Trophoblast cell (in vitro differentiated cells and primary cell): Measurements from ENCODE around the gene ORC2.

Experiments used
- DNase-seq, 2 donors: peaks; one replicate each; pipeline ENCODE4 v3.0.0-alpha.2; 2016
- H2AFZ ChIP-seq: 2 replicates; pipeline ENCODE4 v1.6.1; 2013; ENCODE audit warnings: low read length, moderate library complexity, mild to moderate bottlenecking; ENCODE audit not compliant: insufficient read depth, poor library complexity
- H2AK5ac ChIP-seq: 2 replicates; pipeline ENCODE4 v1.6.1; 2013; ENCODE audit warnings: mild to moderate bottlenecking, low read length
- H2BK120ac ChIP-seq: 2 replicates; pipeline ENCODE4 v1.6.1; 2013; ENCODE audit warnings: low read length, mild to moderate bottlenecking, moderate library complexity; ENCODE audit not compliant: insufficient read depth, poor library complexity
- H2BK12ac ChIP-seq: 2 replicates; pipeline ENCODE4 v1.6.1; 2013; ENCODE audit warnings: mild to moderate bottlenecking, low read length, moderate library complexity
- H2BK5ac ChIP-seq: 2 replicates; pipeline ENCODE4 v1.6.1; 2013; ENCODE audit warnings: low read length, low read depth, moderate library complexity, mild to moderate bottlenecking; ENCODE audit not compliant: poor library complexity
- H3K14ac ChIP-seq: 2 replicates; pipeline ENCODE4 v1.6.1; 2013; ENCODE audit warnings: mild to moderate bottlenecking, low read length
- H3K18ac ChIP-seq: 2 replicates; pipeline ENCODE4 v1.6.1; 2013; ENCODE audit warnings: mild to moderate bottlenecking, low read length
- H3K23ac ChIP-seq: 2 replicates; pipeline ENCODE4 v1.6.1; 2013; ENCODE audit warnings: low read length
- H3K27ac ChIP-seq: 2 replicates; pipeline ENCODE4 v1.5.1; 2013; ENCODE audit warnings: low read depth, mild to moderate bottlenecking, inconsistent platforms, low read length, moderate library complexity
- H3K27me3 ChIP-seq: 2 replicates; pipeline ENCODE4 v1.6.1; 2013; ENCODE audit warnings: inconsistent platforms, mild to moderate bottlenecking, low read length, moderate library complexity; ENCODE audit not compliant: insufficient read depth
- H3K36me3 ChIP-seq, 2 experiments: 1 replicate in 1 of 2; 2 replicates in 1 of 2; pipeline ENCODE4 v1.6.1; 2013; ENCODE audit warnings: low read length in 2 of 2, mild to moderate bottlenecking in 2 of 2, moderate library complexity in 1 of 2; ENCODE audit not compliant: insufficient read depth in 2 of 2, control insufficient read depth in 1 of 2
- H3K4ac ChIP-seq: 2 replicates; pipeline ENCODE4 v1.6.1; 2013; ENCODE audit warnings: low read depth, mild to moderate bottlenecking, low read length, moderate library complexity
- H3K4me1 ChIP-seq, 2 experiments: 1 replicate in 1 of 2; 2 replicates in 1 of 2; pipeline ENCODE4 v1.6.1; 2013; ENCODE audit warnings: low read length in 2 of 2, mild to moderate bottlenecking in 2 of 2, moderate library complexity in 1 of 2; ENCODE audit not compliant: insufficient read depth in 2 of 2, control insufficient read depth in 1 of 2
- H3K4me2 ChIP-seq: 2 replicates; pipeline ENCODE4 v1.6.1; 2013; ENCODE audit warnings: inconsistent platforms, mild to moderate bottlenecking, low read length, moderate library complexity
- H3K4me3 ChIP-seq: 2 replicates; pipeline ENCODE4 v1.5.1; 2013; ENCODE audit warnings: mild to moderate bottlenecking, low read depth, low read length, inconsistent platforms
- H3K79me1 ChIP-seq: one replicate; pipeline ENCODE4 v1.6.1; 2013; ENCODE audit warnings: low read length
- H3K79me2 ChIP-seq: 2 replicates; pipeline ENCODE4 v1.6.1; 2013; ENCODE audit warnings: low read length, mild to moderate bottlenecking; ENCODE audit not compliant: control insufficient read depth, insufficient read depth, poor library complexity
- H3K9ac ChIP-seq: 2 replicates; pipeline ENCODE4 v1.6.1; 2013; ENCODE audit warnings: mild to moderate bottlenecking, low read length
- H3K9me3 ChIP-seq: 2 replicates; pipeline ENCODE4 v1.6.1; 2013; ENCODE audit warnings: low read depth, mild to moderate bottlenecking, control low read depth, inconsistent platforms, low read length; ENCODE audit not compliant: insufficient read depth
- H4K12ac ChIP-seq: 2 replicates; pipeline ENCODE4 v1.6.1; 2013; ENCODE audit warnings: low read depth, mild to moderate bottlenecking, low read length, moderate library complexity
- H4K8ac ChIP-seq: 2 replicates; pipeline ENCODE4 v1.6.1; 2013; ENCODE audit warnings: low read depth, mild to moderate bottlenecking, low read length, moderate library complexity
- H4K91ac ChIP-seq: one replicate; pipeline ENCODE4 v1.6.1; 2013; ENCODE audit warnings: low read depth, mild to moderate bottlenecking, low read length, moderate library complexity
- WGBS: extraction: QIAGEN DNeasy Blood & Tissue Kit; methylation state at CpG from one replicate; pipeline ENCODE4 v1.1.7; 2013; ENCODE audit warnings: missing lambda C conversion rate; ENCODE audit not compliant: insufficient read length, insufficient coverage; ENCODE audit errors: extremely low coverage; 5-methylcytosine and 5-hydroxymethylcytosine counted together

The ORC2 gene

DNA sequence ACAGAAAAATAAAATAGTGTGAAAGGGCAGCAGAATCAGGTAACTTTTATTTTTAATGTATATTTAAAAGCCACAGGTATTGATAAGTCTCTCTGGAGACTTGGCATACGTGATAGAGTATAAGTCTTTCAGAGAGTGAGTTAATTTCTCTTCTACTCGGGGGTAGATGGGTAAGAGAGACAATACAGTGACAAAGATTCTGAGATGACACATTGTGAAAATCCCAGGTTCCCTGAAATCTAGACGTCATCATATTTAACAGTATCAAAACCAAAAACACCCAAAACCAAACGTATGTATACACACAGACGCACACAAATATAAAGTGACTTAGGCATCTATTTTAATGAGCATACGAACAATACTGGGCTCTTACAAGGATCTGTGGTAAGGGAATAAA is 41.0 kb downstream of the ORC2 start:
- Histone ChIP-seq H3K4me3 (no peak overlapping the region), H2AFZ (no peak overlapping the region), H2AK5ac (no peak overlapping the region), H3K79me1 (no peaks in the 10 kb centered on the region), H3K4me2 (no peak overlapping the region), H4K91ac (no peak overlapping the region), H3K9ac (no peak overlapping the region), H4K12ac (no peak overlapping the region), H3K9me3 (no peaks in the 10 kb centered on the region), H4K8ac (no peak overlapping the region), H2BK5ac (no peak overlapping the region), H3K14ac (no peak overlapping the region), H3K27ac (no peak overlapping the region), H3K4ac (no peak overlapping the region), H3K36me3 (peaks cover 18 to 26% of the 10 kb centered on the region in 2 experiments), H3K4me1 (no peaks in the 10 kb centered on the region), H3K79me2 (no peaks in the 10 kb centered on the region), H3K23ac (no peak overlapping the region), H3K27me3 (no peaks in the 10 kb centered on the region), H2BK120ac (no peak overlapping the region), H2BK12ac (no peak overlapping the region), H3K18ac (no peak overlapping the region)
- no CpG with 5 or more reads among the region's 6 CpGs for whole genome bisulfite sequencing
- DNase-seq: no peak

DNA sequence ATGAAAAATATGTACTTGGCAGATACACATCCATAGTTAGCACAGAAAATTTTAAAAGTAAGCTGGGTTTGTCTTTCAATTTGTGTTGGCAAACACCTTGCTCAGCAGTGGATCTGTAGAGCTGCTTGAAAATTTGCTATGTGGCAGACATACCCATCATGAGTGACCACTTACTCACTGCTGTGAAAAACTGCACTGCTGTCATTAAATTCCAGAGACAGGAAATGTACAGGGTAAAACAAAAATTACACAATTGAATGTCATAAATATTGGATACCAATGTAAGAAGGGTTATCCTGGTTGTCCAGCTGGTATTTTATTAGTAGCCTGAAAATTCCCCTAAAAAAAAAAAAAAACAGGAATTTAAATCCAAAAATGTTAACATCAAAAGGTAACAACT is 49.8 kb downstream of the ORC2 start:
- Histone ChIP-seq H3K27ac (no peak overlapping the region), H4K12ac (no peak overlapping the region), H3K4me3 (no peak overlapping the region), H3K79me1 (no peaks in the 10 kb centered on the region), H3K18ac (no peak overlapping the region), H3K14ac (no peak overlapping the region), H2BK5ac (no peak overlapping the region), H3K27me3 (no peaks in the 10 kb centered on the region), H3K4me2 (no peak overlapping the region), H3K36me3 (peaks cover 20 to 31% of the 10 kb centered on the region in 2 experiments), H3K4me1 (no peaks in the 10 kb centered on the region), H3K23ac (no peak overlapping the region), H3K79me2 (no peaks in the 10 kb centered on the region), H3K9me3 (no peaks in the 10 kb centered on the region), H2AK5ac (no peak overlapping the region), H2BK12ac (no peak overlapping the region), H4K91ac (no peak overlapping the region), H3K9ac (no peak overlapping the region), H2AFZ (no peak overlapping the region), H3K4ac (no peak overlapping the region), H2BK120ac (no peak overlapping the region), H4K8ac (no peak overlapping the region)
- DNase-seq: peak; percentile 21 to 45

DNA sequence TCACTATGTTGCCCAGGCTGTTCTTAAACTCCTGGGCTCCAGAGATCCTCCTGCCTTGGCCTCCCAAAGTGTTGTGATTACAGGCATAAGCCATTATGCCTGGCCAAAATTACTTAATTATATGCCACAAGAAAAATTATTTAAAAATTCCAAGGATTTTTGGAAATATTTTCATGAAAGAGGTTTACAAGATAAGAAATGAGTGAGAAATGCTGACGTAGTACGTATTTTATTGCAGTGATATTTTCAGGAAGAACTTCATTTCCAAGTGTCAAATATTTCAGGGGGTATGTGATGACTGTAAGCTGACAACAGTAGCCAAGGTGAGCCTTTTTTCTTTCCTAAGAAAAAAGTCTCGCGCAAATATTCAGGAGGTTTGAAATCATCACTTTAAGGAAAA is 53.5 kb downstream of the ORC2 start:
- Histone ChIP-seq H4K12ac (no peak overlapping the region), H4K8ac (no peak overlapping the region), H3K9me3 (no peaks in the 10 kb centered on the region), H3K4me1 (no peaks in the 10 kb centered on the region), H2BK120ac (no peak overlapping the region), H2BK12ac (no peak overlapping the region), H3K4me2 (no peak overlapping the region), H3K18ac (no peak overlapping the region), H2AK5ac (no peak overlapping the region), H3K79me1 (no peaks in the 10 kb centered on the region), H3K23ac (no peak overlapping the region), H3K4me3 (no peak overlapping the region), H3K36me3 (peaks cover 14 to 21% of the 10 kb centered on the region in 2 experiments), H3K27me3 (no peaks in the 10 kb centered on the region), H2AFZ (no peak overlapping the region), H3K27ac (no peak overlapping the region), H2BK5ac (no peak overlapping the region), H3K4ac (no peak overlapping the region), H3K79me2 (no peaks in the 10 kb centered on the region), H4K91ac (no peak overlapping the region), H3K14ac (no peak overlapping the region), H3K9ac (no peak overlapping the region)
- DNase-seq: peak in 1 of 2 donors; percentile 86
- WGBS: 100% methylated on average over 1 of the region's 4 CpGs

DNA sequence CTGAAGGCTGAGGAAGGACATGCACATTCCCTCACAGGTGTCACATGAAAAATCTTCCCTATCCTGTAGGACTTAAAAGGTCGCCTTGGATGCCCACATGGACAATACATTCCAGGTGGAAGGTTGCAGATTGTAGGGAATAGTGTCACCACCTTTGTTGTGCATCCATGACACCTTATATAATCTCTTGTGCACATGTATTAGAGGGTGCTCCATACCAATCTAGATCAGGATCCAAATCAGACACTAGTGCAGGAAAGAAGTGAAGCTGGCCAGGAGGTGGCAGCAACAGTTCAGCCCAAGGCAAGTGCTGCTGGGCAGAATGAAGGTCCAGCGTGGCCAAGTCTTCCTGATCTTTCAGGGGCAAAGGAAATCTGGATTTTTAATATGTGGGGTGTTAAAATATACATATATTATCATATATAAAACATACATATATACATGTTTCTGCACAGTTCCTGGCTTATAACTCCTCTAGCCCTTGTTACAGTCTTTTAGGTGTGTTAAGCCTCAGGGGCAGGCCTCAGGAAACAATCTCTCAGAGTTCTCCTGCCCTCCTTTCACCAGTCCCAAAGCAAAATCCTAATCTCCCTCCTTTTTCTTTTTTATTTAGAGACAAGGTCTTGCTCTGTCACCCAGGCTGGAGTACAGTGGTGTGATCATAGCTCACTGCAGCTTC is 57.7 kb downstream of the ORC2 start:
- no peak overlapping the region for H3K18ac ChIP-seq
- no peak overlapping the region for H3K4me3 ChIP-seq
- peak; percentile 60 to 77 for DNase-seq
- H3K14ac ChIP-seq: no peak overlapping the region
- H2BK120ac ChIP-seq: no peak overlapping the region
- H3K27me3 ChIP-seq: no peaks in the 10 kb centered on the region
- peaks cover 17% of the 10 kb centered on the region in 2 experiments for H3K36me3 ChIP-seq
- H3K4me2 ChIP-seq: no peak overlapping the region
- H2BK5ac ChIP-seq: no peak overlapping the region
- no peak overlapping the region for H4K8ac ChIP-seq
- H3K9ac ChIP-seq: no peak overlapping the region
- H4K91ac ChIP-seq: no peak overlapping the region
- H3K4me1 ChIP-seq: no peaks in the 10 kb centered on the region
- no peaks in the 10 kb centered on the region for H3K9me3 ChIP-seq
- WGBS: no CpG with 5 or more reads among the region's 2 CpGs
- H4K12ac ChIP-seq: no peak overlapping the region
- no peak overlapping the region for H3K23ac ChIP-seq
- H3K4ac ChIP-seq: no peak overlapping the region
- H3K27ac ChIP-seq: no peak overlapping the region
- no peaks in the 10 kb centered on the region for H3K79me1 ChIP-seq
- no peak overlapping the region for H2AK5ac ChIP-seq
- no peak overlapping the region for H2BK12ac ChIP-seq
- no peaks in the 10 kb centered on the region for H3K79me2 ChIP-seq
- no peak overlapping the region for H2AFZ ChIP-seq
